ENCODE results near the gene NHLH2. TPM values are rescaled to one million over a fixed set of nuclear protein-coding genes. Genes with fewer than 3 reads are reported as not detected.
A peak's percentile ranks its signal among the peaks of the same experiment; 100 is the strongest.

Gene NHLH2
- total RNA-seq, 4 donors from 2014 or later: 0.25 to 0.88 (median 0.47) TPM

DNA sequence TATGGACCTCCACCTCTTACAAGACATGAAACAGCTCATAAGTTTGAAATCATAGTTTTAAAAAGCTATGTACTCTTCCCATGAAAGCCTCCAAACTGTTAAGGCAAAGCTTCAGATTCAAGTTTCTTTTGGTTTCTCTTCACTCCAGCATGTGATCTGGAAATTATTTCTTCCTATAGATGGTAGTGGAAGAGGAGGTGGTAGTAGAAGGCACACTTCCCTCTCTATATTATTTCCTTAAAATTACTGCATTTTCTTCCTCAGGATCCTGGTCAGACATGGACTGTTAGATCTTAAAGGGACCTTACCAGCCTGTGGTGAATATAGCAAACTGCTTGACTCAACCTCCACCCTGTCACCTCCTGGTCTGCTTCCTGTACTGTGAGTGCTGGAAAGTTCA is 31.9 kb downstream of the NHLH2 start:
- no peak overlapping the region for H3K4me3 ChIP-seq (ENCODE audit: low read depth, poor library complexity, severe bottlenecking)
- TF ChIP-seq, protein P1, sequence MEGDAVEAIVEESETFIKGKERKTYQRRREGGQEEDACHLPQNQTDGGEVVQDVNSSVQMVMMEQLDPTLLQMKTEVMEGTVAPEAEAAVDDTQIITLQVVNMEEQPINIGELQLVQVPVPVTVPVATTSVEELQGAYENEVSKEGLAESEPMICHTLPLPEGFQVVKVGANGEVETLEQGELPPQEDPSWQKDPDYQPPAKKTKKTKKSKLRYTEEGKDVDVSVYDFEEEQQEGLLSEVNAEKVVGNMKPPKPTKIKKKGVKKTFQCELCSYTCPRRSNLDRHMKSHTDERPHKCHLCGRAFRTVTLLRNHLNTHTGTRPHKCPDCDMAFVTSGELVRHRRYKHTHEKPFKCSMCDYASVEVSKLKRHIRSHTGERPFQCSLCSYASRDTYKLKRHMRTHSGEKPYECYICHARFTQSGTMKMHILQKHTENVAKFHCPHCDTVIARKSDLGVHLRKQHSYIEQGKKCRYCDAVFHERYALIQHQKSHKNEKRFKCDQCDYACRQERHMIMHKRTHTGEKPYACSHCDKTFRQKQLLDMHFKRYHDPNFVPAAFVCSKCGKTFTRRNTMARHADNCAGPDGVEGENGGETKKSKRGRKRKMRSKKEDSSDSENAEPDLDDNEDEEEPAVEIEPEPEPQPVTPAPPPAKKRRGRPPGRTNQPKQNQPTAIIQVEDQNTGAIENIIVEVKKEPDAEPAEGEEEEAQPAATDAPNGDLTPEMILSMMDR (IDR thresholded peaks at IDR 0.05): no peak
- TF ChIP-seq POLR2A (IDR thresholded peaks at IDR 0.05): no peak
- DNase-seq (ENCODE audit: low spot score in 2 of 2): no peak
- intact Hi-C loops (cut with DNase I; ENCODE audit: low total_unique reads): no loop called here

DNA sequence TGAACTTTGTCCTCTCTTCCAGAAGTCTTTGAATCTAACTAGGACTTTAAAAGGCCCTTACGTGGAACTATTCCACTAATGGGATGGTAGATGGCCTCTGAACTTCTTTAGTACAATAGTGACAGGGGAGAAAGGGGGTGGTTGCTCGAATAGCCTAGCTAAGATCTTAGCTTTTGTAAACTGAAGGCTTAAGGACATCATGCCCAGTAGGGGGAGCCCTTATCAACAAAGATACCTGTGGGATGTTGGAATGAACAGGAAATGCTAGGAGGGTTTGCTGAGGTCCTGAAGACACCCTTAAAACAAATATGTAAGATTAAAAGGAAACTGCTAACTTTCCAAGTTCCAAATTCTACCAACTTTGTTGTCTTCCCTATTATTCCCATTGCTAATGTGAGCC is 33.2 kb downstream of the NHLH2 start:
- intact Hi-C loops (cut with DNase I; ENCODE audit: low total_unique reads): no loop called here
- peak in 1 of 2 donors; percentile 58 for DNase-seq (ENCODE audit: low spot score in 2 of 2)
- 5 to 6% methylated on average over 2 of the region's 2 CpGs for WGBS, 2 donors

DNA sequence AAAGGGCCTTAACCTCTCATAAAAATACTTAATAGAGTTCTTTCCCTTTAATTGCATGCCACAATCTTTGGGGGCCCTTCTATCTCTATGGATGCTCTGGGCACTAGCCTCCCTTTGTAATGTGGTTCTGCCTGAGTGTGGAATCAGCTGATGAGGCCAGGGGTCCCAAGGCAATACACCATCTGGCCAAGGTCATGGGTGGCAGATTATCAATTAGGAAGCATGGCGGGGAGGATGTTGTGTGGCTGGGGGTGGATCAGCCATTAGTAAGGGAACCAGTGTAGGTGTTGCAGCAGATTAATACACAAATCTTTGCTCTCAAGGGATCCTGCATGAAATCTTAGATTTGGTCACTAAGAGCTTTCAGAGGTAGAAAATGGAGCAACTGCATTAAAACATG is 35.3 kb downstream of the NHLH2 start:
- TF ChIP-seq, protein P1 (IDR thresholded peaks at IDR 0.05): no peak
- TF ChIP-seq POLR2A (IDR thresholded peaks at IDR 0.05): no peak

More for the DNA sequence above, 33.2 kb downstream of the NHLH2 start:
- no peak for TF ChIP-seq POLR2A (IDR thresholded peaks at IDR 0.05)
- TF ChIP-seq, protein P1 (IDR thresholded peaks at IDR 0.05): peak in 1 of 3 donors; percentile 25
- H3K4me3 ChIP-seq (ENCODE audit: low read depth, poor library complexity, severe bottlenecking): no peak overlapping the region

DNA sequence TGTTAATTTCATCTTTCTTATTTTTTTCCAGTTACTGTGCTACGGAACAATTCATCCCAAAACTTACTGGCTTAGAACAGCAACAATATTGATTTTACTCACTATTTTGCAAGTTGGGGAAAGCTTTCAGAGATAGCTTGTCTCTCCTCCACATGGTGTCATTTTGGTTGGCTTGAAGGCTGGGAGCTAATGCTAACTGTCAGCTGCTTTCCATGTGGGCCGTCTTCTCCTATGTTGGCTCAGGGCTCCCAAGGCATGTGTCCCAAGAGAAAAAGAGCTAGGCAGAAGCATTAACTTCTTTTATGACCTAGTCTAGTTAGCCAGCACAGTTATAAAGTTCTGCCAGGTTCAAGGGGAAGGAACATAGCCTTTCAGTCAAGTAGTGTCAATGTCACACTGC is 38.5 kb downstream of the NHLH2 start:
- intact Hi-C loops (cut with DNase I; ENCODE audit: low total_unique reads): no loop called here
- WGBS, 2 donors: 62 to 67% methylated on average over 2 of the region's 2 CpGs
- no peak for DNase-seq (ENCODE audit: low spot score in 2 of 2)
- no peak overlapping the region for H3K4me3 ChIP-seq (ENCODE audit: low read depth, poor library complexity, severe bottlenecking)
- TF ChIP-seq, protein P1 (IDR thresholded peaks at IDR 0.05): no peak
- TF ChIP-seq POLR2A (IDR thresholded peaks at IDR 0.05): no peak

More for the DNA sequence above, 35.3 kb downstream of the NHLH2 start:
- H3K4me3 ChIP-seq (ENCODE audit: low read depth, poor library complexity, severe bottlenecking): no peak overlapping the region
- no peak for DNase-seq (ENCODE audit: low spot score in 2 of 2)
- intact Hi-C loops (cut with DNase I; ENCODE audit: low total_unique reads): no loop called here
- WGBS, 2 donors: 100% methylated on average over 1 of the region's 1 CpG

DNA sequence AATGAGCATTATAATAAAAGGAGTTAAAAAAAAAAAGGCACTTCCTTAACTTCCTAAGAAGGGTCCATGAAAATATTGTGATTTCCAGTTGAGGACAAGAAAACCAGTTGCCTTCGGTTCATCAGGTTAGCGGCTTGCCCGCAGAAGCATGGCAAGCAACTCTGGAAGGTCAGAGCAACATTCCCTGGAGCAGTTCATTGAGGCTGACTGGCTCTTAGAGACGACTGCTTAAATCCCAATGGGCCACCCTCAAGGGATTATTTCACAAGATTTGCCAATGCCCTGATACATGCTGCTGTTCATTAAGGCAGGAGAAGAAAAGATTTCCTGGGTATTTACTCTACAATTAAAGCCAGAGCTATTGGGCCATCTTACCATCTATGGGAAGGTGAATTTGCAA is 43.4 kb downstream of the NHLH2 start:
- intact Hi-C loops (cut with DNase I; ENCODE audit: low total_unique reads): no loop called here
- no peak for DNase-seq (ENCODE audit: low spot score in 2 of 2)
- WGBS, 2 donors: 80 to 84% methylated on average over 4 of the region's 4 CpGs
- no peak overlapping the region for H3K4me3 ChIP-seq (ENCODE audit: low read depth, poor library complexity, severe bottlenecking)
- TF ChIP-seq POLR2A (IDR thresholded peaks at IDR 0.05): no peak
- TF ChIP-seq, protein P1 (IDR thresholded peaks at IDR 0.05): no peak

DNA sequence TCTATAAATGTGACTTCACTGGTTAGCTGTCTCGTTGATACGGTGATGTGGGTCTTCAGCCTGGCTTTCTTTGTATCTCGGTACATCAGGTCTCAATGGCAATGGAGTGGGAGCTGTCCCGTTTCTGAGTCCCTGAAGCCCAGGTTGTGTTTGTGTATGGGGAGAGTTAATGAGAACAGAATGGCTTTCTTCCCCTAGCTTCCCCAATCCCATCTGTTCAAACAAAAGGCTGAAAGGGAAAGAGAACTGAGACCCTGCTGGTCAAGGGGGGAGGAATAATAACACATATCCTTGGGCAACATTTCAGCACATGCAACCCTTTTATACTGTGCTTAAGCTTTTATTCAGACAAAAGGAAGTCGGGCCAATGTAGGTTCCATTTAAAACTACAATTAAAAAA is 44.0 kb downstream of the NHLH2 start:
- TF ChIP-seq, protein P1 (IDR thresholded peaks at IDR 0.05): no peak
- no peak for TF ChIP-seq POLR2A (IDR thresholded peaks at IDR 0.05)
- H3K4me3 ChIP-seq (ENCODE audit: low read depth, poor library complexity, severe bottlenecking): no peak overlapping the region
- DNase-seq (ENCODE audit: low spot score in 2 of 2): no peak
- intact Hi-C loops (cut with DNase I; ENCODE audit: low total_unique reads): no loop called here
- 73 to 74% methylated on average over 5 of the region's 5 CpGs for WGBS, 2 donors

Data from lower leg skin (tissue), 4 donors.